HEK293 (cell line): ENCODE data around the gene CEP350.

Experiments
- CTCF ChIA-PET: fragments of 350-600 bp; formaldehyde crosslinking; extraction: SDS; loops from one replicate; lab custom pipeline; 2021; ENCODE audit warnings: antibody characterized with exemption; lab: Yijun Ruan, JAX
- POLR2A ChIA-PET: fragments of 300-600 bp; formaldehyde crosslinking; extraction: SDS; loops from one replicate; lab custom pipeline; 2020; ENCODE audit warnings: antibody characterized with exemption, inconsistent platforms; lab: Yijun Ruan, JAX
- H3K27ac ChIP-seq: fragments of 200-500 bp; sonication (Bioruptor generic); 2 replicates; pipeline ENCODE4 v1.5.1; 2014; ENCODE audit warnings: low read depth, low read length, control low read depth, inconsistent platforms; ENCODE audit errors: extremely low read depth
- H3K36me3 ChIP-seq, 2 experiments: fragments of 200-500 bp in 1 of 2; sonication (Bioruptor generic) in 1 of 2; 1 replicate in 1 of 2; 2 replicates in 1 of 2; pipeline ENCODE4 v1.5.1; 2014 to 2017; ENCODE audit warnings: inconsistent platforms in 2 of 2, low read length in 2 of 2; ENCODE audit not compliant: control insufficient read depth in 2 of 2, insufficient read depth in 1 of 2
- H3K4me1 ChIP-seq: fragments of 200-500 bp; sonication (Bioruptor generic); 2 replicates; pipeline ENCODE4 v1.5.1; 2014; ENCODE audit warnings: mild to moderate bottlenecking, low read length, inconsistent platforms; ENCODE audit not compliant: control insufficient read depth, insufficient read depth
- H3K4me3 ChIP-seq: 2 replicates; pipeline ENCODE4 v1.5.1; 2011; ENCODE audit warnings: low read depth, mild to moderate bottlenecking, control low read depth, low read length, moderate library complexity
- H3K9me3 ChIP-seq: fragments of 200-500 bp; sonication (Bioruptor generic); 2 replicates; pipeline ENCODE4 v1.5.1; 2014; ENCODE audit warnings: low read depth, low read length, inconsistent platforms; ENCODE audit not compliant: control insufficient read depth, insufficient read depth
- GFI1B ChIP-seq: fragments of 450-650 bp; formaldehyde crosslinking; IDR thresholded peaks from 2 replicates; pipeline ENCODE4 v1.5.1; 2016; ENCODE audit warnings: missing biosample characterization, missing genetic modification characterization
- GLIS1 ChIP-seq: fragments of 450-650 bp; formaldehyde crosslinking; IDR thresholded peaks from 2 replicates; pipeline ENCODE4 v1.5.1; 2016; ENCODE audit warnings: missing biosample characterization, missing genetic modification characterization
- HOXD13 ChIP-seq: sonication (generic); formaldehyde crosslinking; IDR thresholded peaks from 2 replicates; pipeline ENCODE4 v1.8.0; 2022; ENCODE audit warnings: missing genetic modification reagents, borderline replicate concordance
- KLF7 ChIP-seq: fragments of 450-650 bp; formaldehyde crosslinking; IDR thresholded peaks from 2 replicates; pipeline ENCODE4 v1.5.1; 2016; ENCODE audit warnings: missing biosample characterization, missing genetic modification characterization, borderline replicate concordance
- ZBTB49 ChIP-seq: fragments of 450-650 bp; formaldehyde crosslinking; IDR thresholded peaks from 2 replicates; pipeline ENCODE4 v1.5.1; 2016; ENCODE audit warnings: missing biosample characterization, missing genetic modification characterization, low read depth
- ZFP3 ChIP-seq: fragments of 450-650 bp; formaldehyde crosslinking; IDR thresholded peaks from 2 replicates; pipeline ENCODE4 v1.5.1; 2016; ENCODE audit warnings: low read depth, missing biosample characterization, missing genetic modification characterization
- ZNF132 ChIP-seq: fragments of 450-650 bp; formaldehyde crosslinking; IDR thresholded peaks from 2 replicates; pipeline ENCODE4 v1.5.1; 2017; ENCODE audit warnings: missing biosample characterization, missing genetic modification characterization, borderline replicate concordance
- ZNF2 ChIP-seq: fragments of 450-650 bp; formaldehyde crosslinking; IDR thresholded peaks from 2 replicates; pipeline ENCODE4 v1.5.1; 2016; ENCODE audit warnings: missing biosample characterization, missing genetic modification characterization
- ZNF202 ChIP-seq: fragments of 450-650 bp; formaldehyde crosslinking; IDR thresholded peaks from 2 replicates; pipeline ENCODE4 v1.5.1; 2016; ENCODE audit warnings: missing biosample characterization, missing genetic modification characterization, borderline replicate concordance
- ZNF530 ChIP-seq: fragments of 450-650 bp; formaldehyde crosslinking; IDR thresholded peaks from 2 replicates; pipeline ENCODE4 v1.5.1; 2016; ENCODE audit warnings: low read depth, missing biosample characterization, missing genetic modification characterization
- ZNF600 ChIP-seq: fragments of 450-650 bp; formaldehyde crosslinking; IDR thresholded peaks from 2 replicates; pipeline ENCODE4 v1.5.1; 2016; ENCODE audit warnings: missing biosample characterization, missing genetic modification characterization
- ZNF658 ChIP-seq: fragments of 450-650 bp; formaldehyde crosslinking; IDR thresholded peaks from 2 replicates; pipeline ENCODE4; 2016; ENCODE audit warnings: missing biosample characterization, missing genetic modification characterization
- ZNF677 ChIP-seq: fragments of 450-650 bp; IDR thresholded peaks from 2 replicates; pipeline ENCODE4 v1.5.0; 2018; ENCODE audit warnings: missing biosample characterization, mild to moderate bottlenecking, missing genetic modification characterization, moderate library complexity
- ZNF707 ChIP-seq: fragments of 450-650 bp; formaldehyde crosslinking; IDR thresholded peaks from 2 replicates; pipeline ENCODE4 v1.5.1; 2016; ENCODE audit warnings: missing biosample characterization, missing genetic modification characterization
- ZNF747 ChIP-seq: fragments of 450-650 bp; formaldehyde crosslinking; IDR thresholded peaks from 2 replicates; pipeline ENCODE4 v1.5.1; 2016; ENCODE audit warnings: missing biosample characterization, missing genetic modification characterization
- ZNF837 ChIP-seq: fragments of 450-650 bp; formaldehyde crosslinking; IDR thresholded peaks from 2 replicates; pipeline ENCODE4 v1.5.1; 2016; ENCODE audit warnings: missing biosample characterization, missing genetic modification characterization
- ZSCAN30 ChIP-seq: fragments of 450-650 bp; IDR thresholded peaks from 2 replicates; pipeline ENCODE4 v1.5.1; 2018; ENCODE audit warnings: missing biosample characterization, mild to moderate bottlenecking, missing genetic modification characterization, moderate library complexity
- TF ChIP-seq, protein P1 (sequence below): fragments of 450-650 bp; formaldehyde crosslinking; IDR thresholded peaks from 2 replicates; pipeline ENCODE4 v1.5.1; 2016; ENCODE audit warnings: missing biosample characterization, missing genetic modification characterization
- TF ChIP-seq, protein P2 (sequence below): fragments of 450-650 bp; formaldehyde crosslinking; conservative IDR thresholded peaks from 2 replicates; pipeline ENCODE4 v1.5.1; 2016; ENCODE audit warnings: low read depth, missing biosample characterization, missing genetic modification characterization
- TF ChIP-seq, protein P3 (sequence below): fragments of 450-650 bp; formaldehyde crosslinking; IDR thresholded peaks from 2 replicates; pipeline ENCODE4 v1.5.1; 2016; ENCODE audit warnings: missing biosample characterization, missing genetic modification characterization

CEP350 gene

GRCh38 chr1:179923029-179923428 is 31.6 kb upstream of the CEP350 start:
- POLR2A ChIA-PET: interaction anchor here (0.6 kb wide), 1 partner anchor 40 kb away, joined by 3 read pairs; no protein-coding TSS in a partner anchor
- CTCF ChIA-PET: interaction anchor here (0.8 kb wide), 1 partner anchor 54 kb away, joined by 4 read pairs; no protein-coding TSS in a partner anchor
- Histone ChIP-seq H3K4me1 (peaks cover 12% of the 10 kb centered on the region), H3K36me3 (peaks cover 0 to 14% of the 10 kb centered on the region in 2 experiments), H3K27ac (no peak overlapping the region), H3K4me3 (no peak overlapping the region), H3K9me3 (no peaks in the 10 kb centered on the region)
- TF ChIP-seq HOXD13 (CRISPR knock-in tag) (no peak), ZNF658 (tag by site-specific recombination) (no peak), ZNF837 (tag by site-specific recombination) (no peak), ZNF677 (no peak), ZNF747 (no peak), ZBTB49 (tag by site-specific recombination) (no peak), ZNF707 (no peak), GFI1B (no peak), ZFP3 (no peak), ZNF530 (tag by site-specific recombination) (no peak), ZNF132 (tag by site-specific recombination) (no peak), ZNF202 (tag by site-specific recombination) (no peak)
- TF ChIP-seq, protein P1, sequence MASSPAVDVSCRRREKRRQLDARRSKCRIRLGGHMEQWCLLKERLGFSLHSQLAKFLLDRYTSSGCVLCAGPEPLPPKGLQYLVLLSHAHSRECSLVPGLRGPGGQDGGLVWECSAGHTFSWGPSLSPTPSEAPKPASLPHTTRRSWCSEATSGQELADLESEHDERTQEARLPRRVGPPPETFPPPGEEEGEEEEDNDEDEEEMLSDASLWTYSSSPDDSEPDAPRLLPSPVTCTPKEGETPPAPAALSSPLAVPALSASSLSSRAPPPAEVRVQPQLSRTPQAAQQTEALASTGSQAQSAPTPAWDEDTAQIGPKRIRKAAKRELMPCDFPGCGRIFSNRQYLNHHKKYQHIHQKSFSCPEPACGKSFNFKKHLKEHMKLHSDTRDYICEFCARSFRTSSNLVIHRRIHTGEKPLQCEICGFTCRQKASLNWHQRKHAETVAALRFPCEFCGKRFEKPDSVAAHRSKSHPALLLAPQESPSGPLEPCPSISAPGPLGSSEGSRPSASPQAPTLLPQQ (tag by site-specific recombination): no peak
- TF ChIP-seq, protein P2, sequence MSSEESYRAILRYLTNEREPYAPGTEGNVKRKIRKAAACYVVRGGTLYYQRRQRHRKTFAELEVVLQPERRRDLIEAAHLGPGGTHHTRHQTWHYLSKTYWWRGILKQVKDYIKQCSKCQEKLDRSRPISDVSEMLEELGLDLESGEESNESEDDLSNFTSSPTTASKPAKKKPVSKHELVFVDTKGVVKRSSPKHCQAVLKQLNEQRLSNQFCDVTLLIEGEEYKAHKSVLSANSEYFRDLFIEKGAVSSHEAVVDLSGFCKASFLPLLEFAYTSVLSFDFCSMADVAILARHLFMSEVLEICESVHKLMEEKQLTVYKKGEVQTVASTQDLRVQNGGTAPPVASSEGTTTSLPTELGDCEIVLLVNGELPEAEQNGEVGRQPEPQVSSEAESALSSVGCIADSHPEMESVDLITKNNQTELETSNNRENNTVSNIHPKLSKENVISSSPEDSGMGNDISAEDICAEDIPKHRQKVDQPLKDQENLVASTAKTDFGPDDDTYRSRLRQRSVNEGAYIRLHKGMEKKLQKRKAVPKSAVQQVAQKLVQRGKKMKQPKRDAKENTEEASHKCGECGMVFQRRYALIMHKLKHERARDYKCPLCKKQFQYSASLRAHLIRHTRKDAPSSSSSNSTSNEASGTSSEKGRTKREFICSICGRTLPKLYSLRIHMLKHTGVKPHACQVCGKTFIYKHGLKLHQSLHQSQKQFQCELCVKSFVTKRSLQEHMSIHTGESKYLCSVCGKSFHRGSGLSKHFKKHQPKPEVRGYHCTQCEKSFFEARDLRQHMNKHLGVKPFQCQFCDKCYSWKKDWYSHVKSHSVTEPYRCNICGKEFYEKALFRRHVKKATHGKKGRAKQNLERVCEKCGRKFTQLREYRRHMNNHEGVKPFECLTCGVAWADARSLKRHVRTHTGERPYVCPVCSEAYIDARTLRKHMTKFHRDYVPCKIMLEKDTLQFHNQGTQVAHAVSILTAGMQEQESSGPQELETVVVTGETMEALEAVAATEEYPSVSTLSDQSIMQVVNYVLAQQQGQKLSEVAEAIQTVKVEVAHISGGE: no peak

- Histone ChIP-seq H3K36me3 (peaks cover 0 to 4% of the 10 kb centered on the region in 2 experiments), H3K4me3 (no peak overlapping the region), H3K9me3 (no peaks in the 10 kb centered on the region), H3K27ac (no peak overlapping the region), H3K4me1 (peaks cover 12% of the 10 kb centered on the region)
- TF ChIP-seq ZSCAN30 (tag by site-specific recombination) (no peak), KLF7 (tag by site-specific recombination) (no peak), GLIS1 (tag by site-specific recombination) (no peak), ZNF2 (tag by site-specific recombination) (no peak), ZNF600 (tag by site-specific recombination) (no peak)
- TF ChIP-seq, protein P3, sequence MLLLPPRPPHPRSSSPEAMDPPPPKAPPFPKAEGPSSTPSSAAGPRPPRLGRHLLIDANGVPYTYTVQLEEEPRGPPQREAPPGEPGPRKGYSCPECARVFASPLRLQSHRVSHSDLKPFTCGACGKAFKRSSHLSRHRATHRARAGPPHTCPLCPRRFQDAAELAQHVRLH (tag by site-specific recombination): no peak
- ChIA-PET POLR2A (no interaction called here), CTCF (interaction anchor here (0.5 kb wide), 1 partner anchor 53 kb away, joined by 3 read pairs; no protein-coding TSS in a partner anchor)
Measured at GRCh38 chr1:179924268-179924667, 30.3 kb upstream of the CEP350 start.
